ENCODE measurements around the gene ZDHHC16. TPM values are rescaled to one million over a fixed set of nuclear protein-coding genes. Genes with fewer than 3 reads are reported as not detected.
A peak's percentile ranks its signal among the peaks of the same experiment; 100 is the strongest.
"Not testable (repeated sequence)": the region's sequence is repeated elsewhere in the genome, so short reads cannot be mapped to it uniquely, and the experiment has no call there.

The ZDHHC16 gene
- total RNA-seq (2014; rRNA removed; shearing (Covaris generic); ENCODE audit: low replicate concordance), result 40.4 and 41.5 TPM in 2 replicates

GRCh38 chr10:97445722-97446639 lies at the start of gene ZDHHC16, which contains the start of gene EXOSC1:
Gene ZDHHC16, plus strand, starts transcription at chr10:97446175. Its CDS starts 5,501 bp downstream, at chr10:97451676.
Gene EXOSC1, minus strand, starts transcription at chr10:97446006. Its CDS starts 21 bp downstream, at chr10:97445985.
- Histone ChIP-seq H3K36me3 (peaks cover 29% of the 10 kb centered on the region), H3K27me3 (no peaks in the 10 kb centered on the region), H3K9me3 (no peaks in the 10 kb centered on the region), H3K4me3 (peak within 1 kb of the TSS; percentile 81)
- DNase-seq, result peak; percentile 95

GRCh38 chr10:97399843-97400545 lies 46.0 kb upstream of the ZDHHC16 start:
- H3K4me3 ChIP-seq, result peak overlapping the region; percentile 83
- no peaks in the 10 kb centered on the region for H3K27me3 ChIP-seq
- no peaks in the 10 kb centered on the region for H3K9me3 ChIP-seq
- DNase-seq, result peak; percentile 77
- peaks cover 39% of the 10 kb centered on the region for H3K36me3 ChIP-seq

- DNase-seq, result peak; percentile 91
- H3K9me3 ChIP-seq, result no peaks in the 10 kb centered on the region
- peaks cover 38% of the 10 kb centered on the region for H3K36me3 ChIP-seq
- H3K4me3 ChIP-seq, result peak within 1 kb of the TSS; percentile 83
- H3K27me3 ChIP-seq, result no peaks in the 10 kb centered on the region
These were observed 45.1 kb upstream of the ZDHHC16 start, which contains the start of gene RRP12 for GRCh38 chr10:97400665-97401454. Gene RRP12, minus strand, starts transcription at chr10:97401340. Its CDS starts 109 bp downstream, at chr10:97401231.

GRCh38 chr10:97401455-97401919 lies 44.5 kb upstream of the ZDHHC16 start:
- Histone ChIP-seq H3K36me3 (peaks cover 32% of the 10 kb centered on the region), H3K4me3 (peak overlapping the region; percentile 83), H3K27me3 (no peaks in the 10 kb centered on the region), H3K9me3 (no peaks in the 10 kb centered on the region)
- no peak for DNase-seq

- DNase-seq, result no peak
- Histone ChIP-seq H3K9me3 (no peaks in the 10 kb centered on the region), H3K27me3 (no peaks in the 10 kb centered on the region), H3K4me3 (no peak overlapping the region), H3K36me3 (peaks cover 11% of the 10 kb centered on the region)
These were observed 41.9 kb upstream of the ZDHHC16 start for GRCh38 chr10:97404044-97404443.

GRCh38 chr10:97406064-97406463 lies 39.9 kb upstream of the ZDHHC16 start:
- no peaks in the 10 kb centered on the region for H3K9me3 ChIP-seq
- H3K4me3 ChIP-seq, result no peak overlapping the region
- no peak for DNase-seq
- no peaks in the 10 kb centered on the region for H3K27me3 ChIP-seq
- H3K36me3 ChIP-seq, result no peaks in the 10 kb centered on the region

- not testable (repeated sequence) for DNase-seq, H3K9me3 ChIP-seq, H3K27me3 ChIP-seq, H3K36me3 ChIP-seq, H3K4me3 ChIP-seq
These were observed 39.5 kb upstream of the ZDHHC16 start for GRCh38 chr10:97406483-97406882.

- peak; percentile 60 for DNase-seq
- no peaks in the 10 kb centered on the region for H3K9me3 ChIP-seq
- H3K4me3 ChIP-seq, result no peak overlapping the region
These were observed 38.6 kb upstream of the ZDHHC16 start for GRCh38 chr10:97407211-97407951.

GRCh38 chr10:97407952-97408248 lies 38.1 kb upstream of the ZDHHC16 start:
- H3K36me3 ChIP-seq, result no peaks in the 10 kb centered on the region
- no peaks in the 10 kb centered on the region for H3K27me3 ChIP-seq
- no peak for DNase-seq
- no peaks in the 10 kb centered on the region for H3K9me3 ChIP-seq
- H3K4me3 ChIP-seq, result no peak overlapping the region

More at GRCh38 chr10:97407211-97407951, 38.6 kb upstream of the ZDHHC16 start:
- Histone ChIP-seq H3K36me3 (no peaks in the 10 kb centered on the region), H3K27me3 (no peaks in the 10 kb centered on the region)

GRCh38 chr10:97408496-97408992 lies 37.4 kb upstream of the ZDHHC16 start:
- H3K4me3 ChIP-seq, result no peak overlapping the region
- H3K36me3 ChIP-seq, result no peaks in the 10 kb centered on the region
- no peaks in the 10 kb centered on the region for H3K27me3 ChIP-seq
- H3K9me3 ChIP-seq, result no peaks in the 10 kb centered on the region
- no peak for DNase-seq

GRCh38 chr10:97411406-97411805 lies 34.6 kb upstream of the ZDHHC16 start:
- no peak overlapping the region for H3K4me3 ChIP-seq
- H3K36me3 ChIP-seq, result no peaks in the 10 kb centered on the region
- no peak for DNase-seq
- H3K27me3 ChIP-seq, result no peaks in the 10 kb centered on the region
- H3K9me3 ChIP-seq, result no peaks in the 10 kb centered on the region

GRCh38 chr10:97412891-97413304 lies 33.1 kb upstream of the ZDHHC16 start:
- Histone ChIP-seq H3K36me3 (no peaks in the 10 kb centered on the region), H3K9me3 (no peaks in the 10 kb centered on the region), H3K27me3 (no peaks in the 10 kb centered on the region), H3K4me3 (no peak overlapping the region)
- DNase-seq, result no peak

- DNase-seq, result no peak
These were observed 29.4 kb upstream of the ZDHHC16 start for GRCh38 chr10:97416565-97416964.

GRCh38 chr10:97423757-97424098 lies 22.2 kb upstream of the ZDHHC16 start:
- not testable (repeated sequence) for DNase-seq, H3K9me3 ChIP-seq, H3K4me3 ChIP-seq, H3K27me3 ChIP-seq
- H3K36me3 ChIP-seq, result peaks cover 24% of the 10 kb centered on the region

More at GRCh38 chr10:97416565-97416964, 29.4 kb upstream of the ZDHHC16 start:
- no peaks in the 10 kb centered on the region for H3K9me3 ChIP-seq
- H3K27me3 ChIP-seq, result no peaks in the 10 kb centered on the region
- no peaks in the 10 kb centered on the region for H3K36me3 ChIP-seq
- H3K4me3 ChIP-seq, result no peak overlapping the region

- H3K9me3 ChIP-seq, result no peaks in the 10 kb centered on the region
- DNase-seq, result peak; percentile 93
- H3K36me3 ChIP-seq, result peaks cover 46% of the 10 kb centered on the region
- H3K4me3 ChIP-seq, result peak within 1 kb of the TSS; percentile 97
- no peaks in the 10 kb centered on the region for H3K27me3 ChIP-seq
These were observed 19.8 kb upstream of the ZDHHC16 start, which contains the start of gene PGAM1 for GRCh38 chr10:97425964-97426775. Gene PGAM1, plus strand, starts transcription at chr10:97426191. Its CDS starts 117 bp downstream, at chr10:97426308.

Measured in MG63 (cell line).